ENCODE measurements around the gene NPVF.
A peak's percentile ranks its signal among the peaks of the same experiment; 100 is the strongest.

NPVF gene

GRCh38 chr7:25259487-25260243 is 31.4 kb upstream of the NPVF start:
- TF ChIP-seq RAD21 (IDR thresholded peaks at IDR 0.05; ENCODE audit: low read depth), result peak; percentile 85
- no peak for TF ChIP-seq CEBPB (IDR thresholded peaks at IDR 0.05)

- TF ChIP-seq EGR1 (IDR thresholded peaks at IDR 0.05), result no peak
- no peak for TF ChIP-seq EP300 (IDR thresholded peaks at IDR 0.05; ENCODE audit: borderline replicate concordance)
- TF ChIP-seq CEBPB (IDR thresholded peaks at IDR 0.05), result no peak
- TF ChIP-seq TEAD4 (IDR thresholded peaks at IDR 0.05), result no peak
- TF ChIP-seq USF1 (IDR thresholded peaks at IDR 0.05), result no peak
- no peak for TF ChIP-seq YY1 (IDR thresholded peaks at IDR 0.05; ENCODE audit: low read depth)
- no peak for TF ChIP-seq CREB1 (IDR thresholded peaks at IDR 0.05; ENCODE audit: low read depth)
- no peak for TF ChIP-seq MAX (IDR thresholded peaks at IDR 0.05)
Measured at GRCh38 chr7:25256333-25256819, 28.1 kb upstream of the NPVF start.

- TF ChIP-seq TAF1 (IDR thresholded peaks at IDR 0.05; ENCODE audit: low read depth) (no peak), FOXM1 (IDR thresholded peaks at IDR 0.05; ENCODE audit: borderline replicate concordance, low read depth) (no peak), TEAD4 (IDR thresholded peaks at IDR 0.05) (no peak), CEBPB (IDR thresholded peaks at IDR 0.05) (no peak), CREB1 (IDR thresholded peaks at IDR 0.05; ENCODE audit: low read depth) (no peak), RAD21 (IDR thresholded peaks at IDR 0.05; ENCODE audit: low read depth) (no peak), ZBTB7A (IDR thresholded peaks at IDR 0.05; ENCODE audit: low read depth) (no peak), YY1 (IDR thresholded peaks at IDR 0.05; ENCODE audit: low read depth) (no peak), EP300 (IDR thresholded peaks at IDR 0.05; ENCODE audit: borderline replicate concordance) (no peak), EGR1 (IDR thresholded peaks at IDR 0.05) (no peak)
Measured at GRCh38 chr7:25255611-25256332, 27.5 kb upstream of the NPVF start.

- TF ChIP-seq CEBPB (IDR thresholded peaks at IDR 0.05) (no peak), ZBTB7A (IDR thresholded peaks at IDR 0.05; ENCODE audit: low read depth) (no peak), EGR1 (IDR thresholded peaks at IDR 0.05) (no peak), CREB1 (IDR thresholded peaks at IDR 0.05; ENCODE audit: low read depth) (no peak), TAF1 (IDR thresholded peaks at IDR 0.05; ENCODE audit: low read depth) (no peak), NFIC (IDR thresholded peaks at IDR 0.05) (no peak), USF1 (IDR thresholded peaks at IDR 0.05) (no peak), EP300 (IDR thresholded peaks at IDR 0.05; ENCODE audit: borderline replicate concordance) (no peak), TEAD4 (IDR thresholded peaks at IDR 0.05) (no peak), REST (IDR thresholded peaks at IDR 0.05; ENCODE audit: low read depth) (no peak), YY1 (IDR thresholded peaks at IDR 0.05; ENCODE audit: low read depth) (no peak), TCF12 (IDR thresholded peaks at IDR 0.05; ENCODE audit: low read depth) (no peak), FOXM1 (IDR thresholded peaks at IDR 0.05; ENCODE audit: borderline replicate concordance, low read depth) (no peak), MAX (IDR thresholded peaks at IDR 0.05) (no peak), RAD21 (IDR thresholded peaks at IDR 0.05; ENCODE audit: low read depth) (no peak)
Measured at GRCh38 chr7:25254604-25255003, 26.3 kb upstream of the NPVF start.

- TF ChIP-seq REST (IDR thresholded peaks at IDR 0.05; ENCODE audit: low read depth), result no peak
- no peak for TF ChIP-seq NFIC (IDR thresholded peaks at IDR 0.05)
- TF ChIP-seq USF1 (IDR thresholded peaks at IDR 0.05), result no peak
- TF ChIP-seq TCF12 (IDR thresholded peaks at IDR 0.05; ENCODE audit: low read depth), result no peak
- no peak for TF ChIP-seq CREB1 (IDR thresholded peaks at IDR 0.05; ENCODE audit: low read depth)
- no peak for TF ChIP-seq RAD21 (IDR thresholded peaks at IDR 0.05; ENCODE audit: low read depth)
- no peak for TF ChIP-seq ZBTB7A (IDR thresholded peaks at IDR 0.05; ENCODE audit: low read depth)
- TF ChIP-seq MAX (IDR thresholded peaks at IDR 0.05), result no peak
- no peak for TF ChIP-seq EGR1 (IDR thresholded peaks at IDR 0.05)
- TF ChIP-seq TAF1 (IDR thresholded peaks at IDR 0.05; ENCODE audit: low read depth), result no peak
- no peak for TF ChIP-seq CEBPB (IDR thresholded peaks at IDR 0.05)
- no peak for TF ChIP-seq EP300 (IDR thresholded peaks at IDR 0.05; ENCODE audit: borderline replicate concordance)
- no peak for TF ChIP-seq TEAD4 (IDR thresholded peaks at IDR 0.05)
- no peak for TF ChIP-seq FOXM1 (IDR thresholded peaks at IDR 0.05; ENCODE audit: borderline replicate concordance, low read depth)
- no peak for TF ChIP-seq YY1 (IDR thresholded peaks at IDR 0.05; ENCODE audit: low read depth)
Measured at GRCh38 chr7:25253714-25254113, 25.4 kb upstream of the NPVF start.
